Fibroblast of mammary gland (primary cell): ENCODE results near the gene SMIM20.
"Not testable (repeated sequence)": the region's sequence is repeated elsewhere in the genome, so short reads cannot be mapped to it uniquely, and the experiment has no call there.

ENCODE experiments used
- DNase-seq: peaks from one replicate; pipeline ENCODE4 v3.0.0-alpha.2; 2010; ENCODE audit warnings: low read depth
- H3K4me3 ChIP-seq: 2 replicates; pipeline ENCODE4 v1.5.1; 2011; ENCODE audit warnings: low read depth, mild to moderate bottlenecking, low read length, moderate library complexity; ENCODE audit not compliant: control insufficient read depth
- TF ChIP-seq, protein P1 (sequence below): conservative IDR thresholded peaks from 2 replicates; pipeline ENCODE4 v1.5.1; 2011; ENCODE audit warnings: low read depth, low read length, inconsistent platforms; ENCODE audit not compliant: control insufficient read depth, insufficient read depth

SMIM20 gene

DNA sequence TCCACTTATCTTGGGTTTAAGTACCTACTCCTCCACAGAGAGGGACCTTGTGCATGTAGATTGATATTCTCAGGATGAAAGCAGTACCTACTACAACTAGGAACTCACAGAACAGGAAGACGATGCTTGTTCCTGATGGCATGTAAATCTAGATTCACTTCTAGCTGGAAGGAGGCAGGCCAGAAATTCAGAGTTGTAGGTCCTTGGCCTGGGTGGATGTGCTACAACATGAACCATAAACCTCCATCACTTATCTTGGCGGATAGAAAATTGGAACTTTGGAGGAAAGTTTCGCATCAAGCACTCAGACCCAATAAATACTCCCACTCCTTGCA is 9.3 kb upstream of the SMIM20 start:
- no peak for DNase-seq
- TF ChIP-seq, protein P1, sequence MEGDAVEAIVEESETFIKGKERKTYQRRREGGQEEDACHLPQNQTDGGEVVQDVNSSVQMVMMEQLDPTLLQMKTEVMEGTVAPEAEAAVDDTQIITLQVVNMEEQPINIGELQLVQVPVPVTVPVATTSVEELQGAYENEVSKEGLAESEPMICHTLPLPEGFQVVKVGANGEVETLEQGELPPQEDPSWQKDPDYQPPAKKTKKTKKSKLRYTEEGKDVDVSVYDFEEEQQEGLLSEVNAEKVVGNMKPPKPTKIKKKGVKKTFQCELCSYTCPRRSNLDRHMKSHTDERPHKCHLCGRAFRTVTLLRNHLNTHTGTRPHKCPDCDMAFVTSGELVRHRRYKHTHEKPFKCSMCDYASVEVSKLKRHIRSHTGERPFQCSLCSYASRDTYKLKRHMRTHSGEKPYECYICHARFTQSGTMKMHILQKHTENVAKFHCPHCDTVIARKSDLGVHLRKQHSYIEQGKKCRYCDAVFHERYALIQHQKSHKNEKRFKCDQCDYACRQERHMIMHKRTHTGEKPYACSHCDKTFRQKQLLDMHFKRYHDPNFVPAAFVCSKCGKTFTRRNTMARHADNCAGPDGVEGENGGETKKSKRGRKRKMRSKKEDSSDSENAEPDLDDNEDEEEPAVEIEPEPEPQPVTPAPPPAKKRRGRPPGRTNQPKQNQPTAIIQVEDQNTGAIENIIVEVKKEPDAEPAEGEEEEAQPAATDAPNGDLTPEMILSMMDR, result no peak
- no peak overlapping the region for H3K4me3 ChIP-seq

DNA sequence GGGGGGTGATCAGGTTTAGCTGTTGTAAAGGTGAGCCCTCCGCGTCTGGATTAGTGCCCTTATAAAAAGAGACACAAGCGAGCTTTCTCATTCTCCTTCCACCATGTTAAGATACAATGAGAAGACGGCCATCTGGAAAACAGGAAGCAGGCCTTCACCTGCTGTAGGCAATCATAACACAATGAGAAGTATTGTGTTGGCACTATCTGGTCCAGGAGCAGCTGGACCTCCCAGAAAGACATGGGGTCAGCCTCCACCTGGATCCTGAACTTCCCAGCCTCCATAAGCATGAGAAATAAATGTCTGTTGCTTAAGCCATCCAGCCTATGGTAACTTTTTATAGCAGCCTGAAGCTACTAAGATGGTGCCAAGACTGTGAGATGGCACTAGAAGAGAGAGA is 8.6 kb upstream of the SMIM20 start:
- TF ChIP-seq, protein P1, result no peak
- DNase-seq, result no peak

DNA sequence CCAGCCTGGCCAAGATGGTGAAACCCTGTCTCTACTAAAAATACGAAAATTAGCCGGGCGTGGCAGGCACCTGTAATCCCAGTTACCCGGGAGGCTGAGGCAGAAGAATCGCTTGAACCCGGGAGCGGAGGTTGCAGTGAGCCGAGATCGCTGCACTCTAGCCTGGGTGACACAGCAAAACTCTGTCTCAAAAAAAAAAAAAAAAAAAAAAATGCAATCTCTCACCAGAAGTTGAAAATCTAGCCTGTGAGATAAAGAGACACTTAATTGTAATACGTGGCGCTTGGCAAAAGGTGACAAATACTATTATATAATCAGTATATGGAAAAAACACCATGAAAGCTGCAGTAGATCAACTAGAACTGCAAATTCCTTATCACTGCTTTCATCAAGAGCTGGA is 7.9 kb upstream of the SMIM20 start:
- DNase-seq, H3K4me3 ChIP-seq: not testable (repeated sequence)

More for the DNA sequence above, 8.6 kb upstream of the SMIM20 start:
- no peak overlapping the region for H3K4me3 ChIP-seq

DNA sequence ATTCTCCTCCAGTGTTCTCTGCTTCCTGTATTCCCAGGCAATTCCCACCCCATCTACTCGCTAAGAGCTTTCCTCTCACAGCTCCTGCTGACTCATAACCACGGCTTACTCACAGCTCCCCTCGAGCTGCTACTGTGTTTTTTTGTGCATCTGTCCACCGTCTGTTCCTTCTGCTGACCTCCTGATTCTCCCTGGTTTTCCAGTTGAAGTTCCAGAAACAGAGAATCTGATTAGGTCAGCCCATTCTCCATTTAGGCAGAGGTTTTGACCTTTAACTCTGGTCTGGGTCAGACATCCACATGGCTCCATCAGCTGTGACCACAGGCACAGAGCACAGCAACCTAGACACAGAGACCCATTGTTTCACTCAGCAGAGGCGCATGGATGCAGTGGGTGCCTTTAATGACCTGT is 5.5 kb upstream of the SMIM20 start:
- no peak overlapping the region for H3K4me3 ChIP-seq
- TF ChIP-seq, protein P1, result no peak
- DNase-seq, result peak; percentile 99

DNA sequence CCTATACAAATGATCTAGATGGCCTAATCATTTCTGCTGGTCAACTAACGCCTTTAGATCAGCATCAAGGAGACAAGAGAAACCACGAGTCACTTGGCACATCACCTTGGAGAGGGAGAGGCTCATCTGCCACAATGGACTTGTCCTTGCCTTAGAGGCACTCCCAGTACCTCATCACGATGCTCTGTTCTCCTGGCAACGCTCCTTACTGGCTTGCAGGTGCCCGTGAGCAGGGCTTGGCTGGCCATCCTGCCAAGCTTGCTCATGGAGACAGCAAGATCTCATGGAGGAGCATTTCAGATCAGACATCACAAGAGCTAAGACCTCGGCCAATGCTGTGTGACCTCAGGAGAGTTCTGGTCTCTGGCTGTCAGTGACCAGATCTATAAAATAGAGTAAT is 2.7 kb upstream of the SMIM20 start:
- no peak overlapping the region for H3K4me3 ChIP-seq
- TF ChIP-seq, protein P1, result no peak
- no peak for DNase-seq

DNA sequence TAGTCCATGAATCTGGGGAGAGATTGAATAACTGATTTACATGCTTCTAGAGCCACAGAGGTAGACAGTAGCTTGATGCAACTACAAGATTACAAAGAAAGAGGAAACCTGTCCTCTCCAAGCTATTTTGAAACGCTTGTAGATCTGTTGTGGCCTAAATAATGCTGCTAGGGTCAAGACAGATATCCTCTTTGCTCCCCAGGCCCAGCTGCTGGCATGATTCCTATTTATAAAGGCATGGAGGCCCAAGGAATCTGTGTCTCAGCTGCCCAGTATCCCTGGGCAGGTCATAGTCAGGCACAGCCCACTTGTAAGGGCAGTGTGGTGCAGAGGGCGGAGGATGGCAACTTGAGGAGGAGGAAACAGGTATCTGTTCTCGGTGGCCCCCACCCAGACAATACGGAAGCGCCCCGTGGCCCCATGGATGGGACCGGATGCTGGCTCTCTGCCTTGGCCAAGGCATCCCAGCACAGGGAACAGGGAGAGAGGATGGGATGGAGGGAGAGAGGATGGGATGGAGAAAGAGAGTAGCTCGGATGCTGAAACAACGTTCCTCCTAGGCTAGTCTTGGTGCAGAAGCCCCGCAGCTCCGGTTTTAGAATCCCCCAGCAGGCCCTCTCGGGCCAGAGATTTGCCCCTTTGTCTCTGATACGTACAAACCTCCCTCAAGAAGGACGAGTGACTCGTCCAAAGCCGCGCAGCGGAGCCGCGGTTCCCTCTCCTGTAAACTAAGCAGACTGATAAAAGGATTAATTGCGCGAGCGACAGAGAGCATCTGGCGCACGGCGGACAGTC is 767 bp upstream of the SMIM20 start:
- peak; percentile 41 for DNase-seq
- TF ChIP-seq, protein P1, result no peak
- peak overlapping the region; percentile 67 for H3K4me3 ChIP-seq

DNA sequence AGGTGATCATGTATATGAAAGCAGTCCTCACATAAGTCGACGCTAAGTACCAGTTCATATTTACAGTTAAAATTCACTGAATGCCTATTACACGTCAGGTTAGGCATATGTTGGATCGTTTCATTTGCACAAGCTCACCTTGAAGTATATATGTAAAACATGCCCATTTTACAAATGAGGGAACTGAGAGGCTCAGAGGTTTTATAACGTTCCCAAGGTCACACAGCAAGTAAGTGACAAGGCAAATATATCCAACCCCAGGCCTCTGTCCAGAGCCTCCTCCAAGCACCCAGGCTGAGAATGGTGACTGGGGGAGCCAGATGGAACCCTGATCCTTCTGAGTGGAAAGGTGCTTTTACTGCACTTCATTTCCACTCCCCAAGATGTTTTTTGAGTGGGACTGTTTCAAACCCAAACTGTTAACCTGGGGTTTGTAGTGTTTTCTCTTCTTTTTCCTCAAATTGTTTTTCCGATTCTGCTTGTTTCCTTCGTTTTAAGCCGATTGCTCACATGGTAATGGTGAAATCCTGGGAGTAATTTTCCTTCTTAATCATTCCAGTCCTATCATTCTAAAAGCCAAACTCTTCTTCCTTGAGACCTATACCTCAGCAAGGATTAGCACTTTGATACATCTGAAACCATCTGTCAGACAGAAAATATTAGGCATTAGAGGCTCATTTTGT is 791 bp downstream of the SMIM20 start:
- H3K4me3 ChIP-seq, result peak overlapping the region; percentile 67
- TF ChIP-seq, protein P1, result no peak
- DNase-seq, result no peak
